Measurements from ENCODE around the gene HIVEP2. TPM values are rescaled to one million over a fixed set of nuclear protein-coding genes. Genes with fewer than 3 reads are reported as not detected.

Gene HIVEP2
- total RNA-seq, 1 experiment from 2014 or later, result 8.3 TPM

DNA sequence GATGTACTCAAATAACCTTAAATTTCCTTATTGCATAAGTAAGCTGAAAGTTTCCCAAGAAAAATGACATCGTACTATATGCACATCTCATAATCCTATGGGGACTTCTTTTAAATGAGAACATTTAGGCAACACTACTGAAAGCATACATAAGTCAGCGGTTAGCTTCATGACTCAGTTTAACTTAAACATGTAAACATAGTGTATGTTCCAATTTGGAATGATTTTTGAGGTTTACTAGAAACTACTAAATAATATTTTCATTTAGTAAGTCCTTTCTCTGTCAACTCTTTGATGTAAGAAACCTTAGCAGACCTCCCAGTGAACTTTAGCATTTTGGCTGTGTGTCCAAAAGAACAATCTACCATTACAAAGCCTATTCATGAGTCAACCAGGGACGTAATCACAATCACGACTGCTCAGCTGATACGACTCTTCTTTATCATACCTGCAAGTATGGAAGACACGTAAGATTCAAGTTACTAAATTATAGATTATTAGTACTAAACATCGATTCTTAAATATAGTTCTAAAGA lies 19.3 kb downstream of the HIVEP2 start:
- H3K4me1 ChIP-seq (replicated peaks), result peaks cover 24% of the 10 kb centered on the region
- H3K36me3 ChIP-seq, result peaks cover 2% of the 10 kb centered on the region; the same call in 1 of the 2 replicates
- H3K4me3 ChIP-seq, result no peak overlapping the region
- no peaks in the 10 kb centered on the region for H3K27me3 ChIP-seq (replicated peaks)
- H3K27ac ChIP-seq, result peak overlapping the region; percentile 95; the same call in 1 of the 2 replicates
- DNase-seq (ENCODE audit: low read depth in 1 of 2, low spot score in 2 of 2), result peak in 1 of 2 experiments; percentile 43
- H3K9me3 ChIP-seq (replicated peaks), result no peaks in the 10 kb centered on the region

- H3K36me3 ChIP-seq, result no peaks in the 10 kb centered on the region
- H3K27ac ChIP-seq, result no peak overlapping the region
- no peaks in the 10 kb centered on the region for H3K9me3 ChIP-seq (replicated peaks)
- peak in 1 of 2 experiments; percentile 34 for DNase-seq (ENCODE audit: low read depth in 1 of 2, low spot score in 2 of 2)
- H3K4me3 ChIP-seq, result no peak overlapping the region
- H3K4me1 ChIP-seq (replicated peaks), result peaks cover 9% of the 10 kb centered on the region; the same call in 1 of the 2 replicates
- H3K27me3 ChIP-seq (replicated peaks), result no peaks in the 10 kb centered on the region
Measured at GRCh38 chr6:142918339-142919042, 26.5 kb downstream of the HIVEP2 start.

- no peak for DNase-seq (ENCODE audit: low read depth in 1 of 2, low spot score in 2 of 2)
- H3K9me3 ChIP-seq (replicated peaks), result no peaks in the 10 kb centered on the region
- no peaks in the 10 kb centered on the region for H3K27me3 ChIP-seq (replicated peaks)
- peaks cover 9% of the 10 kb centered on the region; the same call in 1 of the 2 replicates for H3K4me1 ChIP-seq (replicated peaks)
- no peak overlapping the region for H3K27ac ChIP-seq
- H3K4me3 ChIP-seq, result no peak overlapping the region
- H3K36me3 ChIP-seq, result no peaks in the 10 kb centered on the region
Measured at GRCh38 chr6:142916881-142917280, 28.1 kb downstream of the HIVEP2 start.

DNA sequence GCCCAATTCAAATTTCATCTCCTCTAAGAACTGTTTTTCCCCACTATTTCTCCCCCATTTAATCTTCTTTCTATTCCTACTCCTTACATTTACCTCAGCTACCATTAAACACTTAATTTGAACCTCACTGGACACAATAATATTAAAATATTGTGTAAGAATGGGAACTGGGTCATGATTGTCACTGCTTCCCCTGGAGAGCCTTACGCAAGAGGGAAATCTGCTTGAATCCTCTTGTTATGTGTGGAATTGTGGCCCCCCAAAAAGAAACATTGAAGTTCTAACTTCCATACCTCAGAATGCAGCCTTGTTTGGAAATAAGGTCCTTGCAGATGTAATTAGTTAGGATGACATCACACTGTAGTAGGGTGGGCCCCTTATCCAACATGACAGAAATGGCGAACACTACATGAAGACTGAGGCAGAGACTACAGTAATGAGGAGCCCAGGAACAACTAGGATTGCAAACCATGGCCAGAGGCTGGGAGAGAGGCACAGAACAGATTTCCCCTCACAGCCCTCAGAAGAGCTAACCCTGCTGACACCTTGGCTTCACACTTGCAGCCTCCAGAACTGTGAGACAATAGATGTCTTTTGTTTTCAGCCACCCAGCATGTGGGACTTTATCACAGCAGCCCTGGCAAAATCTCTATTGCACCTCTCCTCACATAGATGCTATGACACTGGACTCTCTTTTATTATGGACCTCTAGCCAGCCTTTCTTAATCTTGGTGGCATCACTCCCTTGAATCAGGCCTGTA lies 29.9 kb downstream of the HIVEP2 start:
- no peak overlapping the region for H3K27ac ChIP-seq
- no peak for DNase-seq (ENCODE audit: low read depth in 1 of 2, low spot score in 2 of 2)
- no peaks in the 10 kb centered on the region for H3K36me3 ChIP-seq
- no peaks in the 10 kb centered on the region for H3K27me3 ChIP-seq (replicated peaks)
- peaks cover 9% of the 10 kb centered on the region; the same call in 1 of the 2 replicates for H3K4me1 ChIP-seq (replicated peaks)
- H3K4me3 ChIP-seq, result no peak overlapping the region
- no peaks in the 10 kb centered on the region for H3K9me3 ChIP-seq (replicated peaks)

DNA sequence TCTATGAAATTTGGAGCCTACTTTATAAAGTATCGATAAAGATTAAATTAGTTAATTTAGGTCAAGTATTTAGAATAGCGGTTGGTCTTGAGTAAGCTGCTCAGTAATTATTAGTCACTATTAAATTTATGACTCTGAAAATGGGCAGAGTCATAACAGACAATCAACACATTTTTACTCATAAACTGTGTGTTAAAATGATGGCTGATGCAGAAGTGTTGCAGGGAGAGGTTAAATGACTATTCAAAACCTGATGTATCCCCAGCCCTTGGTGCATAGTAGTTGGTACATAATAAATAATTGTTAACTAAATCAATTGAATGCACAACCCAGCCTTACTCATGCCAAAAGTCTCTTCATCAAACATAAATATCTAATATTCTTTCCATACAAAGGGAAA lies 30.6 kb downstream of the HIVEP2 start:
- H3K9me3 ChIP-seq (replicated peaks), result no peaks in the 10 kb centered on the region
- H3K4me3 ChIP-seq, result no peak overlapping the region
- H3K27ac ChIP-seq, result no peak overlapping the region
- DNase-seq (ENCODE audit: low read depth in 1 of 2, low spot score in 2 of 2), result no peak
- peaks cover 12% of the 10 kb centered on the region; the same call in 1 of the 2 replicates for H3K4me1 ChIP-seq (replicated peaks)
- H3K36me3 ChIP-seq, result no peaks in the 10 kb centered on the region
- no peaks in the 10 kb centered on the region for H3K27me3 ChIP-seq (replicated peaks)

DNA sequence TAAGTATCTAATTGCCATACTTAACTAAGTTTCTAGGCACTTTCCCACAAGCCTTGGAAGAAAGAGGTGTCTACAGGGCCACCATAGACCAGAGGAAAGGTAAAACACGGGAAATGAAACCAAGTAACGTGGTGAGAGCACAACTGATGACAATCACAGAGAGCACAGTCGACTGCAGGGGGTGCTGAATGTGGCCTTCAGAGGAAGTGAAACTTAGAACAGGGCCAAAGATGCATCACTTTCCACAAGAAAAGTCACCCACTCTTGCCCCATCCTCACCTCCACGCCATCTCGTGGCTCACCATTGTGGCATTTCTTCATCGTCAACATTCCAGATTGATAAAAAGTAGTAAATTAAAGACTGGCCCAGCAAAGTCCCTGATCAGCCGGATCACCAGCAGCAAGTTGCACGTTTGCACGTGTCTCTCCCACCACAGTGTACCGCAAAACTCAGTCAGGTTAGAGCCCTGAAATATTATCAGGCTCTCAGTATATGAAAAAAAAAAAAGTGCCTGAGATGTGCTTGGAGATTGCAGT lies 31.4 kb downstream of the HIVEP2 start:
- H3K27ac ChIP-seq, result no peak overlapping the region
- H3K9me3 ChIP-seq (replicated peaks), result no peaks in the 10 kb centered on the region
- no peaks in the 10 kb centered on the region for H3K36me3 ChIP-seq
- no peak for DNase-seq (ENCODE audit: low read depth in 1 of 2, low spot score in 2 of 2)
- peaks cover 12% of the 10 kb centered on the region; the same call in 1 of the 2 replicates for H3K4me1 ChIP-seq (replicated peaks)
- no peak overlapping the region for H3K4me3 ChIP-seq
- no peaks in the 10 kb centered on the region for H3K27me3 ChIP-seq (replicated peaks)

DNA sequence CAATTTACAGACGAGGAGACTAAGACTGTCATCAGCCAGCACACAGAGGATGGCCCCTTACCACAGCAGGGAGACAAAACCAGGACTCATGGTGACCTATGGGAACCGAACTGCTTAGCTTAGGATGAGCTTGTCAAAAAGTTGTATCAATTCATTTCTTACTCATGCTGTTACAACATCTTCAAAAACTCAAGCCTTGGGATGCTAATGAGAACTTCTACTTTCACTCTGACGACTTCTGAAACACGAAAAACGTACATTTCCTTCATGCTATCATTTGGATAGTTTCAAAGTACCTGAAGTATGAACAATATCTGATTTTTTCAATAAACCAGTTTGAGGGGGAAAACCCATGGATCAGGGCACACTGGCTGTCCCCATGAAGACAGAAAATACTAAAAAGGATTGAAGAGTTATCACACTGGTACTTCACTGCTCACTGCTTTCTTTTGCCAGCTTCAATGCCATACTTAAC lies 31.9 kb downstream of the HIVEP2 start:
- no peaks in the 10 kb centered on the region for H3K36me3 ChIP-seq
- no peak overlapping the region for H3K27ac ChIP-seq
- no peaks in the 10 kb centered on the region for H3K9me3 ChIP-seq (replicated peaks)
- no peak overlapping the region for H3K4me3 ChIP-seq
- no peak for DNase-seq (ENCODE audit: low read depth in 1 of 2, low spot score in 2 of 2)
- H3K4me1 ChIP-seq (replicated peaks), result peaks cover 8% of the 10 kb centered on the region; the same call in 1 of the 2 replicates
- H3K27me3 ChIP-seq (replicated peaks), result no peaks in the 10 kb centered on the region

GRCh38 chr6:142912125-142912524 lies 32.9 kb downstream of the HIVEP2 start:
- Histone ChIP-seq H3K27ac (no peak overlapping the region), H3K36me3 (no peaks in the 10 kb centered on the region), H3K4me1 (replicated peaks) (0 out of 2 replicates have a peak, but pooled peaks cover 4% of the 10 kb centered on the region), H3K4me3 (no peak overlapping the region), H3K9me3 (replicated peaks) (no peaks in the 10 kb centered on the region), H3K27me3 (replicated peaks) (no peaks in the 10 kb centered on the region)
- DNase-seq (ENCODE audit: low read depth in 1 of 2, low spot score in 2 of 2), result no peak

- H3K4me3 ChIP-seq, result no peak overlapping the region
- H3K4me1 ChIP-seq (replicated peaks), result 0 out of 2 replicates have a peak, but pooled peaks cover 4% of the 10 kb centered on the region
- no peak for DNase-seq (ENCODE audit: low read depth in 1 of 2, low spot score in 2 of 2)
- H3K27ac ChIP-seq, result no peak overlapping the region
- no peaks in the 10 kb centered on the region for H3K27me3 ChIP-seq (replicated peaks)
- no peaks in the 10 kb centered on the region for H3K9me3 ChIP-seq (replicated peaks)
- H3K36me3 ChIP-seq, result no peaks in the 10 kb centered on the region
Measured at GRCh38 chr6:142911430-142911829, 33.5 kb downstream of the HIVEP2 start.

- H3K27me3 ChIP-seq (replicated peaks), result no peaks in the 10 kb centered on the region
- H3K4me1 ChIP-seq (replicated peaks), result 0 out of 2 replicates have a peak, but pooled peaks cover 4% of the 10 kb centered on the region
- H3K27ac ChIP-seq, result no peak overlapping the region
- no peaks in the 10 kb centered on the region for H3K36me3 ChIP-seq
- DNase-seq (ENCODE audit: low read depth in 1 of 2, low spot score in 2 of 2), result no peak
- no peak overlapping the region for H3K4me3 ChIP-seq
- no peaks in the 10 kb centered on the region for H3K9me3 ChIP-seq (replicated peaks)
Measured at GRCh38 chr6:142909686-142910085, 35.3 kb downstream of the HIVEP2 start.

DNA sequence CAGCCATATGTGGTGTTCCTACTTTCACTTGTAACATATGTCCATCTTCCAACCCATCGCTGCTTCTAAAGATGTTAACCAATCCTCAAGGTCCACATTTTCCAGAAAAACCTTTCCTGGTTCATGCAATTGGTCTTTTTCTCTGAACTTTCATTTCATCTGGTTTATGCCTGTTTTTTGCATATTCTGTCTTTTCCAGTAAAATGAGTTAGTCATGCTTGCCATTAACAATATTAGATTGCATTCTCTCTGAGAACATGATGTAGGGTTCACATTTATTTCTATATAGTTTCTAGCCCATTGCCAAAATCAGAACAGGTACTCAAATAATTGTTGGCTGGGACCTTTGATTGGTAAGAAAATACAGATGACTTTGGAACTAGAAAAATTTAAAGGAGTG lies 36.7 kb downstream of the HIVEP2 start:
- no peaks in the 10 kb centered on the region for H3K36me3 ChIP-seq
- no peaks in the 10 kb centered on the region for H3K27me3 ChIP-seq (replicated peaks)
- DNase-seq (ENCODE audit: low read depth in 1 of 2, low spot score in 2 of 2), result no peak
- peaks cover 15% of the 10 kb centered on the region for H3K4me1 ChIP-seq (replicated peaks)
- H3K9me3 ChIP-seq (replicated peaks), result no peaks in the 10 kb centered on the region
- no peak overlapping the region for H3K4me3 ChIP-seq
- no peak overlapping the region for H3K27ac ChIP-seq

DNA sequence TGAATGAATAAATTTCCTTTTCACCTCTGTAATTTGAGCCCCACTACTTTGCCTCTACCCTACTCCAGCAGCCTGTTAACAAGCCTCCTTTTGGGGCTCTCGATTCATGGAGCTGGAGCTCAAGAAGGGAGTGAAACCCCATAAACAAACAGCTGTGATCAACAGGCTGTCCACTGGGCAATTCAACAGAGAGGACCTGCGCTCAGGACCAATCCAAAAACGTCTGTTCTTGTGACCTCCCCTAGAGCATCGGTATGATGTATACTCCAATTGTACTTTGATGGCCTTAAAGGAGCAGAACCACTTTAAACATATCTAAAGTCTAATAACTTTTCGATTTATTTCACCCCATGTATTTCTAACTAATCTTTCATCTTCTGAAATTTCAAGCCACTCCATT lies 37.4 kb downstream of the HIVEP2 start:
- peaks cover 19% of the 10 kb centered on the region for H3K4me1 ChIP-seq (replicated peaks)
- H3K27me3 ChIP-seq (replicated peaks), result no peaks in the 10 kb centered on the region
- H3K36me3 ChIP-seq, result no peaks in the 10 kb centered on the region
- no peak for DNase-seq (ENCODE audit: low read depth in 1 of 2, low spot score in 2 of 2)
- no peaks in the 10 kb centered on the region for H3K9me3 ChIP-seq (replicated peaks)
- no peak overlapping the region for H3K4me3 ChIP-seq
- H3K27ac ChIP-seq, result no peak overlapping the region

DNA sequence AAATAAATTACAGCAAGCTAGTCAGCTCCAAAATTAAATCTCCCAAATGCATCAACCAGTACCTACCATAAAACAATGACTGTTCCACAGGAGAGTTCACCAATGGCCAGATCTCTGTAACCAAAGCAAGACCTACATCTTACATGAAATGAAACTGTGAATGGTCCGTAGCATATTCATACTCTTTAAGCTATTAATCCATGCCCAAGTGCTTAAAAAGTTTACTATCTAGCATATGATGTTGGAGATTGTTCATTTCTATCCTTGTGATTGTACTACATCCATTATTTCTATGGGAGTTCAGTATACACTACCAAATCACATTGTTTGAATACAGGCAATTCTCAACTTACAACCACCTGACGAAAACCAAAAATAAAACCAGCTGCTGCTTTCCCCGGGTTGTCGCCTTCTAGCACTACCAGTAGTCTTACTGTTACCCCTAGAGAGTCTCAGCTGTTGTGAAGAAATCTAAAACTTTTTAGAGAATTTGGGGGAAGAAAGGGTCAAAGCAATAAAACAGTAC lies 38.0 kb downstream of the HIVEP2 start:
- H3K27ac ChIP-seq, result no peak overlapping the region
- H3K27me3 ChIP-seq (replicated peaks), result no peaks in the 10 kb centered on the region
- H3K36me3 ChIP-seq, result no peaks in the 10 kb centered on the region
- no peak for DNase-seq (ENCODE audit: low read depth in 1 of 2, low spot score in 2 of 2)
- no peak overlapping the region for H3K4me3 ChIP-seq
- H3K4me1 ChIP-seq (replicated peaks), result peaks cover 25% of the 10 kb centered on the region
- H3K9me3 ChIP-seq (replicated peaks), result no peaks in the 10 kb centered on the region
